ENCODE data around the gene FRMD5. TPM values are rescaled to one million over a fixed set of nuclear protein-coding genes. Genes with fewer than 3 reads are reported as not detected.
A peak's percentile ranks its signal among the peaks of the same experiment; 100 is the strongest.
"Not testable (repeated sequence)": the region's sequence is repeated elsewhere in the genome, so short reads cannot be mapped to it uniquely, and the experiment has no call there.

Gene FRMD5
- total RNA-seq, 3 donors from 2014 or later (not counting 1 experiment from before 2014, with no cell fraction given) = not detected

- H3K9me3 Mint-ChIP-seq = no peaks in the 10 kb centered on the region
- no peak for TF ChIP-seq CTCF (IDR thresholded peaks at IDR 0.05)
- H3K4me1 ChIP-seq (ENCODE audit: control insufficient read depth, insufficient read depth, low read length) = peaks cover 34% of the 10 kb centered on the region
Measured at GRCh38 chr15:43826508-43827341, 368.3 kb downstream of the FRMD5 start, which contains the start of gene WDR76. TSS of gene WDR76 (plus strand) at chr15:43827002. CDS start at chr15:43827033, 31 bp downstream.

GRCh38 chr15:43826029-43826507 lies 369.0 kb downstream of the FRMD5 start:
- Mint-ChIP-seq H3K4me1 (peaks cover 39 to 45% of the 10 kb centered on the region in 2 donors), H3K4me3 (peak overlapping the region; percentile 90)

More at GRCh38 chr15:43826508-43827341, 368.3 kb downstream of the FRMD5 start, which contains the start of gene WDR76:
- Mint-ChIP-seq H3K27me3 (ENCODE audit: low read depth in 2 of 2) (no peaks in the 10 kb centered on the region), H3K27ac (peak within 1 kb of the TSS; percentile 86 to 99), H3K4me3 (peak within 1 kb of the TSS; percentile 90), H3K36me3 (no peaks in the 10 kb centered on the region), H3K4me1 (peaks cover 33 to 41% of the 10 kb centered on the region in 2 donors)
- Histone ChIP-seq H3K27me3 (ENCODE audit: control insufficient read depth, insufficient read depth, low read length) (no peaks in the 10 kb centered on the region), H3K4me3 (ENCODE audit: low read length) (peak within 1 kb of the TSS; percentile 58), H3K27ac (ENCODE audit: low read length) (peak within 1 kb of the TSS; percentile 85), H3K36me3 (ENCODE audit: control insufficient read depth, insufficient read depth, low read length) (peaks cover 3% of the 10 kb centered on the region), H3K9me3 (ENCODE audit: control insufficient read depth, insufficient read depth, low read length) (no peaks in the 10 kb centered on the region)
- ATAC-seq (peak; percentile 67 to 76 (median 70)), DNase-seq (peak; percentile 68 to 85)
- 7% methylated on average over 47 of the region's 48 CpGs for WGBS (ENCODE audit: insufficient coverage)
- intact Hi-C loops (cut with micrococcal nuclease) = no loop called here

GRCh38 chr15:43825305-43825704 lies 369.8 kb downstream of the FRMD5 start:
- peaks cover 41 to 46% of the 10 kb centered on the region in 2 donors for H3K4me1 Mint-ChIP-seq
- H3K9me3 Mint-ChIP-seq; ATAC-seq; H3K36me3 ChIP-seq (ENCODE audit: control insufficient read depth, insufficient read depth, low read length); H3K27ac ChIP-seq (ENCODE audit: low read length); H3K4me3 ChIP-seq (ENCODE audit: low read length); H3K27me3 Mint-ChIP-seq (ENCODE audit: low read depth in 2 of 2); intact Hi-C loops (cut with micrococcal nuclease); H3K27me3 ChIP-seq (ENCODE audit: control insufficient read depth, insufficient read depth, low read length); DNase-seq; H3K36me3 Mint-ChIP-seq; H3K9me3 ChIP-seq (ENCODE audit: control insufficient read depth, insufficient read depth, low read length): not testable (repeated sequence)
- peaks cover 34% of the 10 kb centered on the region for H3K4me1 ChIP-seq (ENCODE audit: control insufficient read depth, insufficient read depth, low read length)
- WGBS (ENCODE audit: insufficient coverage) = 98% methylated on average over 11 of the region's 11 CpGs
- H3K4me3 Mint-ChIP-seq = peak overlapping the region; percentile 90
- H3K27ac Mint-ChIP-seq = peak overlapping the region; percentile 86 to 99

More at GRCh38 chr15:43826029-43826507, 369.0 kb downstream of the FRMD5 start:
- Histone ChIP-seq H3K27me3 (ENCODE audit: control insufficient read depth, insufficient read depth, low read length) (no peaks in the 10 kb centered on the region), H3K27ac (ENCODE audit: low read length) (peak overlapping the region; percentile 85), H3K9me3 (ENCODE audit: control insufficient read depth, insufficient read depth, low read length) (no peaks in the 10 kb centered on the region), H3K4me3 (ENCODE audit: low read length) (no peak overlapping the region), H3K4me1 (ENCODE audit: control insufficient read depth, insufficient read depth, low read length) (peaks cover 34% of the 10 kb centered on the region), H3K36me3 (ENCODE audit: control insufficient read depth, insufficient read depth, low read length) (peaks cover 3% of the 10 kb centered on the region)
- WGBS (ENCODE audit: insufficient coverage) = 96% methylated on average over 11 of the region's 11 CpGs
- Mint-ChIP-seq H3K27ac (peak overlapping the region; percentile 86 to 99), H3K27me3 (ENCODE audit: low read depth in 2 of 2) (no peaks in the 10 kb centered on the region), H3K36me3 (no peaks in the 10 kb centered on the region), H3K9me3 (no peaks in the 10 kb centered on the region)
- ATAC-seq (no peak), DNase-seq (no peak)
- TF ChIP-seq CTCF (IDR thresholded peaks at IDR 0.05) = no peak
- intact Hi-C loops (cut with micrococcal nuclease) = no loop called here
